CD4-positive, alpha-beta T cell (primary cell): ENCODE results near the gene CLDN24. TPM values are rescaled to one million over a fixed set of nuclear protein-coding genes. Genes with fewer than 3 reads are reported as not detected.

Source experiments
- ATAC-seq: fragments of 200-7000 bp; cut with Tn5 transposase; one replicate; pipeline ENCODE4 v1.10.0; 2022; ENCODE audit warnings: mild to moderate bottlenecking; ENCODE audit not compliant: poor library complexity
- CTCF ChIA-PET: fragments of 350-600 bp; sonication (Branson Sonifier 250); formaldehyde crosslinking; loops from one replicate; lab custom pipeline; 2021; ENCODE audit warnings: antibody characterized with exemption, inconsistent platforms; lab: Charles Lee
- POLR2A ChIA-PET: fragments of 350-600 bp; sonication (Branson Sonifier 250); formaldehyde crosslinking; loops from one replicate; lab custom pipeline; 2021; ENCODE audit warnings: antibody characterized with exemption, inconsistent platforms; lab: Charles Lee
- DNase-seq, 14 experiments: peaks; one replicate each; pipeline ENCODE4 v3.0.0-alpha.2; 2013 to 2020; ENCODE audit warnings: mixed read lengths in 2 of 14
- H3K27ac ChIP-seq, 2 donors: one replicate each; pipeline versions ENCODE4 v1.5.1 to v1.7.0; 2013; ENCODE audit warnings: low read length in 2 of 2, low read depth in 1 of 2, mild to moderate bottlenecking in 1 of 2
- H3K27me3 ChIP-seq, 2 experiments: 1 replicate in 1 of 2; 2 replicates in 1 of 2; pipeline versions ENCODE4 v1.6.1 to v1.7.0; 2013; ENCODE audit warnings: low read length in 2 of 2, control low read depth in 1 of 2, mild to moderate bottlenecking in 1 of 2, moderate library complexity in 1 of 2; ENCODE audit not compliant: insufficient read depth in 2 of 2, control insufficient read depth in 1 of 2
- H3K36me3 ChIP-seq: one replicate; pipeline ENCODE4 v1.6.1; 2013; ENCODE audit warnings: low read length, control low read depth; ENCODE audit not compliant: insufficient read depth
- H3K4me1 ChIP-seq: one replicate; pipeline ENCODE4 v1.6.1; 2013; ENCODE audit warnings: low read length, control low read depth; ENCODE audit not compliant: insufficient read depth
- H3K4me3 ChIP-seq: one replicate; pipeline ENCODE4 v1.5.1; 2013; ENCODE audit warnings: mild to moderate bottlenecking, low read length, moderate library complexity
- H3K9me3 ChIP-seq, 2 experiments: 1 replicate in 1 of 2; 2 replicates in 1 of 2; pipeline versions ENCODE4 v1.6.1 to v1.7.0; 2013; ENCODE audit warnings: low read length in 2 of 2, mild to moderate bottlenecking in 2 of 2, control low read depth in 1 of 2, moderate library complexity in 1 of 2; ENCODE audit not compliant: control insufficient read depth in 1 of 2, insufficient read depth in 1 of 2
- H3K27ac Mint-ChIP-seq: one replicate; pipeline ENCODE4 v1.8.0; 2020; ENCODE audit warnings: mixed read lengths
- H3K27me3 Mint-ChIP-seq: one replicate; pipeline ENCODE4 v1.8.0; 2021; ENCODE audit warnings: mixed read lengths
- H3K36me3 Mint-ChIP-seq: one replicate; pipeline ENCODE4 v1.8.0; 2021; ENCODE audit warnings: low read depth, mixed read lengths
- H3K4me1 Mint-ChIP-seq: one replicate; pipeline ENCODE4 v1.8.0; 2021; ENCODE audit warnings: low read depth, mixed read lengths
- H3K4me3 Mint-ChIP-seq: one replicate; pipeline ENCODE4 v1.8.0; 2020; ENCODE audit warnings: mild to moderate bottlenecking, mixed read lengths
- H3K9me3 Mint-ChIP-seq: one replicate; pipeline ENCODE4 v1.8.0; 2020; ENCODE audit warnings: mixed read lengths
- CTCF ChIP-seq: fragments of 200-600 bp; IDR thresholded peaks from one replicate; pipeline ENCODE4 v1.8.0; 2022; ENCODE audit warnings: antibody characterized with exemption, mild to moderate bottlenecking
- intact Hi-C, 2 experiments: fragments of 100-400 bp; cut with DNase I in 1 of 2; cut with micrococcal nuclease in 1 of 2; formaldehyde crosslinking; loops; one replicate each; pipeline versions ENCODE4 v1.15.1 to v1.9.0; 2023 to 2025; cut with DNase I, micrococcal nuclease
- total RNA-seq, 174 experiments: library from RNA in 2 of 174; stranded (reverse) in 2 of 174; gene quantifications; one replicate each; pipeline ENCODE4 v1.2.3 and lab custom pipeline; 2021 to 2026

Gene CLDN24
- total RNA-seq, 2 experiments from 2014 or later, result not detected

GRCh38 chr4:183300655-183301054, 21.6 kb downstream of the CLDN24 start:
- Mint-ChIP-seq H3K9me3 (no peaks in the 10 kb centered on the region), H3K27me3 (peaks cover 5% of the 10 kb centered on the region), H3K4me3 (no peak overlapping the region), H3K27ac (no peak overlapping the region), H3K36me3 (no peaks in the 10 kb centered on the region), H3K4me1 (no peaks in the 10 kb centered on the region)
- no peaks in the 10 kb centered on the region for H3K27me3 ChIP-seq
- ATAC-seq (no peak), DNase-seq (no peak)
- H3K9me3 ChIP-seq, result no peaks in the 10 kb centered on the region
- H3K4me3 ChIP-seq, result no peak overlapping the region
- no peak overlapping the region for H3K27ac ChIP-seq
- POLR2A ChIA-PET, result no interaction called here
- TF ChIP-seq CTCF, result no peak
- H3K36me3 ChIP-seq, result no peaks in the 10 kb centered on the region
- intact Hi-C loops, result no loop called here
- CTCF ChIA-PET, result interaction anchor here (0.6 to 1.0 kb wide), 2 partner anchors 11 to 85 kb away, joined by 3 read pairs; no protein-coding TSS in a partner anchor
- H3K4me1 ChIP-seq, result no peaks in the 10 kb centered on the region

GRCh38 chr4:183300070-183300469, 22.2 kb downstream of the CLDN24 start:
- H3K4me1 Mint-ChIP-seq, result no peaks in the 10 kb centered on the region
- H3K36me3 ChIP-seq, result no peaks in the 10 kb centered on the region
- no peak overlapping the region for H3K4me3 Mint-ChIP-seq
- no peaks in the 10 kb centered on the region for H3K27me3 ChIP-seq
- H3K9me3 Mint-ChIP-seq, result no peaks in the 10 kb centered on the region
- H3K27ac ChIP-seq, result no peak overlapping the region
- intact Hi-C loops, result no loop called here
- ChIA-PET POLR2A (no interaction called here), CTCF (interaction anchor here (1.0 kb wide), 1 partner anchor 86 kb away, joined by 3 read pairs; no protein-coding TSS in a partner anchor)
- no peaks in the 10 kb centered on the region for H3K9me3 ChIP-seq
- no peaks in the 10 kb centered on the region for H3K36me3 Mint-ChIP-seq
- TF ChIP-seq CTCF, result no peak
- peaks cover 5% of the 10 kb centered on the region for H3K27me3 Mint-ChIP-seq
- ATAC-seq (no peak), DNase-seq (no peak)
- no peaks in the 10 kb centered on the region for H3K4me1 ChIP-seq
- H3K4me3 ChIP-seq, result no peak overlapping the region
- H3K27ac Mint-ChIP-seq, result no peak overlapping the region

GRCh38 chr4:183299464-183299863, 22.8 kb downstream of the CLDN24 start:
- Mint-ChIP-seq H3K36me3 (no peaks in the 10 kb centered on the region), H3K4me3 (no peak overlapping the region), H3K4me1 (no peaks in the 10 kb centered on the region), H3K9me3 (no peaks in the 10 kb centered on the region), H3K27ac (no peak overlapping the region), H3K27me3 (peaks cover 5% of the 10 kb centered on the region)
- intact Hi-C loops, result no loop called here
- Histone ChIP-seq H3K9me3 (no peaks in the 10 kb centered on the region), H3K4me3 (no peak overlapping the region), H3K27me3 (no peaks in the 10 kb centered on the region), H3K36me3 (no peaks in the 10 kb centered on the region), H3K27ac (no peak overlapping the region), H3K4me1 (no peaks in the 10 kb centered on the region)
- no peak for DNase-seq
- ChIA-PET POLR2A (no interaction called here), CTCF (no interaction called here)
- ATAC-seq, result no peak
- no peak for TF ChIP-seq CTCF
